BLaER1 treated with 17β-estradiol and CSF1 and Interleukin-3, amounts not matched to agents 10 nM and 100 nM (cell line): ENCODE measurements around the gene WNT1.

Experiments
- H3K27ac ChIP-seq, 11 experiments: shearing (Covaris generic); formaldehyde crosslinking; 2 replicates each; pipeline ENCODE4 v1.8.1; 2022
- H3K27me3 ChIP-seq, 11 experiments: shearing (Covaris generic); formaldehyde crosslinking; 2 replicates each; pipeline ENCODE4 v1.8.1; 2022
- H3K36me3 ChIP-seq, 11 experiments: shearing (Covaris generic); formaldehyde crosslinking; 2 replicates each; pipeline ENCODE4 v1.8.1; 2022
- H3K4me1 ChIP-seq, 10 experiments: shearing (Covaris generic); formaldehyde crosslinking; 2 replicates each; pipeline ENCODE4 v1.8.1; 2022
- H3K4me2 ChIP-seq, 11 experiments: shearing (Covaris generic); formaldehyde crosslinking; 2 replicates each; pipeline ENCODE4 v1.8.1; 2022
- H3K4me3 ChIP-seq, 10 experiments: shearing (Covaris generic); formaldehyde crosslinking; 2 replicates each; pipeline ENCODE4 v1.8.1; 2022
- H3K9ac ChIP-seq, 11 experiments: shearing (Covaris generic); formaldehyde crosslinking; 2 replicates each; pipeline ENCODE4 v1.8.1; 2022
- H3K9me3 ChIP-seq, 11 experiments: shearing (Covaris generic); formaldehyde crosslinking; replicated peaks in 1 of 11; 2 replicates each; pipeline ENCODE4 v1.8.1; 2022
- H4K20me1 ChIP-seq, 11 experiments: shearing (Covaris generic); formaldehyde crosslinking; 2 replicates each; pipeline ENCODE4 v1.8.1; 2022
- Cebpa-rat ChIP-seq, 11 experiments: shearing (Covaris generic); IDR thresholded peaks; 2 replicates each; pipeline ENCODE4 v1.8.1; 2022

WNT1 gene

DNA sequence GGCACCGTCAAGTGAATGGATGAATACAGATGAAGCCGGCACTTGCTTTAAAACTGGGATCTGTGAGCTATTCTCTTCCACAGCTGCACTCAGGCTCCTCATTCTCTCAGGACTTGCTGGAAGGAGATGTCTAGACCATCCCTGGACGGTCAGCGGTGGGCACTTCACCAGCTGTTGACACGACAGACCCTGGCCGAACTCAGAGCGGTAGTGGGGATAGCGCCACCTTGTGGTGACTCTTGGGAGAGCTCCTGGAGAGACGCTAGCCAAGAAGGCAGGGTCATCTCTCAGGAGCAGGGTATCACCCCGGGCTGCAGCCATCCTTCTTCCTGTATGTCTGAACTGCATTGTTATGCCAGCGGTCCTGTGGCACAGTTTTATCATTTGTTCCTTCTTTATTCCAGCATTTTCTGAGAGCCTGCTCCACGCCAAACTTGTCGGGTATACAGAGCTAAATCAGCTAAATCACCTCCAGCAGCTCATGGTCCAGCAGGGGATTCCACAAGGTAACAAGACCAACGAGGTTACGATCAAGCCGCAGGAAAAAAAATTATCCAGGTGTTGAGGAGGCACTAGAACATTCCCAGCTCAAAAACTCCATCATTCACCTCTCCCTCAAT, 10.0 kb downstream of the WNT1 start:
- H3K4me3 ChIP-seq = no peak overlapping the region
- H3K36me3 ChIP-seq = no peaks in the 10 kb centered on the region
- peaks cover 9 to 55% (median 43%) of the 10 kb centered on the region in 10 experiments for H3K4me1 ChIP-seq
- H3K9ac ChIP-seq = no peak overlapping the region
- peaks cover 7 to 42% (median 23%) of the 10 kb centered on the region in 11 experiments for H3K27me3 ChIP-seq
- H3K27ac ChIP-seq = no peak overlapping the region
- H3K4me2 ChIP-seq = 0 out of 22 replicates have a peak overlapping the region, but pooled peaks of 1 of the 11 experiments have one; percentile 9
- H3K9me3 ChIP-seq = no peaks in the 10 kb centered on the region
- TF ChIP-seq Cebpa-rat (IDR thresholded peaks at IDR 0.05) = no peak
- peaks cover 0 to 13% (median 0%) of the 10 kb centered on the region in 11 experiments; a peak in 3 of 22 replicates for H4K20me1 ChIP-seq

DNA sequence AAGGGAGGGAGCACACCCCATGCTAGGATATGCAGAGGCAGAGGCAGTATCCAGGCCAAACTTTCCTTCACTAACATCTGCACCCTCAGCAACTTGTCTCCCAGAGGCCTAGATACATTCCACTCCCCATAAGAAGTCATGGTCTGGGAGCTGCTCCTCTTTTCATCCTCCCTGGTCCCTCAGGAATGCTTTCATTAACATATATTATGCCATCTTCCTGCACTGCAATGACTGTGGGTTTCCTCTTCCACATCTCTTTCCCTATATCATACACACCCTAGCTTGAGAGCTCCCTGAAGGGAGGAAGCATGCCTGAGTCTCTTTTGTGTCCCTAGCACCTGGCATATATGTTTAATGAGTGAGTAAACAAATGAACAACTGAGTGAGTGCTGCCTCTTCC, 12.4 kb downstream of the WNT1 start:
- Histone ChIP-seq H3K4me3 (no peak overlapping the region), H3K9me3 (no peaks in the 10 kb centered on the region), H3K27me3 (peaks cover 14 to 44% (median 24%) of the 10 kb centered on the region in 11 experiments), H3K36me3 (no peaks in the 10 kb centered on the region), H3K27ac (no peak overlapping the region), H3K9ac (peak overlapping the region in 1 of 11 experiments; percentile 6; a peak in 2 of 22 replicates), H4K20me1 (peaks cover 0 to 1% (median 0%) of the 10 kb centered on the region in 11 experiments; a peak in 1 of 22 replicates), H3K4me1 (peaks cover 8 to 39% (median 30%) of the 10 kb centered on the region in 10 experiments), H3K4me2 (peak overlapping the region in 9 of 11 experiments; percentile 0 to 63 (median 46); a peak in 16 of 22 replicates)
- no peak for TF ChIP-seq Cebpa-rat (IDR thresholded peaks at IDR 0.05)

DNA sequence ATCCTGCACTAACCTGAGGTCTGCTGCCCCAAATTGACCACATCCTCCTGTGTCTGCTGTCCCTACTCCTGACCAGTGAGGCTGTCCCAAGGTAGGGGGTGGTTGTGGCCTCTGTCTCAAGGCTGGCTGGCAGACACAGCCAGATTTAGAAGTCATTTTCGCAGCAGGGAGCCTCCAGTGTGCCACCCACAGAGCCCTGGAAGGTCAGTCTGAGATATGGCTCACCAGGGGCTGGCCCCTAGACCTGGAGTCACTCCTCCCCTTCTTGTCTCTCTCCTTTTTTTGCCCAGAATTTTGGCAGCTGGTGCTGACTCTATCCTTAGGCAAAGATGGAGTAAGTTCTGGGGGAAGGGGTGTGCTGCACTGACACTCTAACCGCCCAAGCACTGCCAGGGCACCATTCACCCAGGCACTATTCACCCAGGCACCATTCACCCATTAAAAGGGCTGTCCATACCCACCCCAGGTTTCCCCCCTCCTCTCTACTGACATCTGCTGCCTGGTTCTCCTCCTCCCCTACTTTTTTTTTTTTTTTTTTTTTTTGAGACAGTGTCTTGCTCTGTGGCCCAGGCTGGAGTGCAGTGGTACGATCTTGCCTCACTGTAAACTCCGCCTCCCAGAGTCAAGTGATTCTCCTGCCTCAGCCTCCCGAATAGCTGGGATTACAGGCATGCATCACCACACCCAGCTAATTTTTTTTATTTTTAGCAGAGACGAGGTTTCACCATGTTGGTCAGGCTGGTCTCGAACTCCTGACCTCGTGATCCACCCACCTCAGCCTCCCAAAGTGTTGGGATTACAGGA, 13.3 kb downstream of the WNT1 start:
- Histone ChIP-seq H3K9ac (peak overlapping the region in 1 of 11 experiments; percentile 6; a peak in 1 of 22 replicates), H3K36me3 (no peaks in the 10 kb centered on the region), H3K27me3 (peaks cover 23 to 53% (median 33%) of the 10 kb centered on the region in 11 experiments), H3K4me2 (peak overlapping the region in 9 of 11 experiments; percentile 23 to 63 (median 46); a peak in 18 of 22 replicates), H3K4me3 (no peak overlapping the region), H4K20me1 (0 out of 22 replicates have a peak, but pooled peaks cover 0 to 8% (median 0%) of the 10 kb centered on the region in 11 experiments), H3K4me1 (peaks cover 0 to 36% (median 24%) of the 10 kb centered on the region in 10 experiments; a peak in 17 of 20 replicates), H3K27ac (no peak overlapping the region), H3K9me3 (no peaks in the 10 kb centered on the region)
- TF ChIP-seq Cebpa-rat (IDR thresholded peaks at IDR 0.05) = no peak

DNA sequence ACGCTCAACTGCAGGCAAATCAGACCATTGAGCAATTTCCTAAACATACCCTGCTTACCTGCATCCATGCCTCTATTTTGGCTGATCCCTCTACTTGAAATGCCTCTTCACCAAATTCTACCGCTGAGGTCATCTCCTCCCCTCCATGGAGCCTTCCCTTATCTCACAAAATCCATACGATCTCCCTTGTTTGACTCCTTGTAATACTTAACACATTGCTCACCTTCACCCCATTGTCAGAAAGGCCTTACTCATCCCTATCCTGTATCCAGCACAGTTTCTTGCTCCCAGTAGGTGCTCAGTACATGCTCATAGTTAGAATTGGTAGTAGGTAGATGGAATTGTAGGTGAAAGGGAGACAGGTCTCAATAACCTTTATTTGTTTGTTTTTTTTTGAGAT, 15.7 kb downstream of the WNT1 start:
- Histone ChIP-seq H3K4me1 (peaks cover 19 to 50% (median 43%) of the 10 kb centered on the region in 10 experiments; a peak in 19 of 20 replicates), H3K4me2 (no peak overlapping the region), H3K27ac (no peak overlapping the region), H3K27me3 (peaks cover 47 to 61% (median 56%) of the 10 kb centered on the region in 11 experiments), H3K9ac (no peak overlapping the region), H3K4me3 (no peak overlapping the region), H3K36me3 (no peaks in the 10 kb centered on the region), H4K20me1 (peaks cover 0 to 23% (median 6%) of the 10 kb centered on the region in 11 experiments; a peak in 8 of 22 replicates), H3K9me3 (no peaks in the 10 kb centered on the region)
- TF ChIP-seq Cebpa-rat (IDR thresholded peaks at IDR 0.05) = no peak

DNA sequence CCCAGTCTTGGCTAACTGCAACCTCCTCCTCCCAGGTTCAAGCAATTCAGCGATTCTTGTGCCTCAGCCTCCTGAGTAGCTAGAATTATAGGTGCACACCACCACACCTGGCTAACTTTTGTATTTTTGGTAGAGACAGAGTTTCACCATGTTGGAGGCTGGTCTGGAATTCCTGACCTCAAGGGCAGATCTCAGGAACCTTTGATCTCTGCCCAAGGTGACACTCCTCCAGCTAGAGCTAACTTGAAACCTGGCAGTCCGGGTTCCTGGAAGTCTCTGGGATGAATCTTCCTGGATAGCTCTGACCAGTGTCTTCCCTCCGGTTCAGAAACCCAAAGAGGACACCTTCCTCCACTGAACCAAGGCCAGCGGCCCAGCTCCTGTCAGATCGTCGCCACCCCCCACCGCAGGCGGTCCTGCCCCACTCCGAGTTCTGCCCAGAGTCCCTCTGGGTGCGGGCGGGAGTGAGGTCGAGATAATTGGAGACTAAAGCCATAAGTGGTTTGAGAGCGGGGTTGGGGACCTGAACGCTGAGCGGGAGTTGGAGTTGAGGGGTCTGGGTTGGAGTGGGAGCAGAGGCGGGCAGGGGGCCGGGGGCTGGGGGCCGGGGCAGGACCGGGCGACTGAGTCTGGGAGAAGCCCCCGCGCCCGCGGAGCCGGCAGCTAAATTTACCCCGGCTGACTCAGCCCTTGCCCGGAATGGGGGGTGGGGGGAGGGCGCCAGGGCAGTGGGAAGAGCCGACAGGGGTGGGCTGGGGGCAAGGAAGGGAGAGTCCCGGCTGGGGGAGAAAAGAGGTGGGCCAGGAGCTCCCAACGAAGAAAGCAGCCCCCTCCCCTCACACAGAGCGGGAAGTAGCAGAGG, 16.3 kb downstream of the WNT1 start:
- TF ChIP-seq Cebpa-rat (IDR thresholded peaks at IDR 0.05) = no peak
- H3K36me3 ChIP-seq = no peaks in the 10 kb centered on the region
- peaks cover 0 to 25% (median 6%) of the 10 kb centered on the region in 11 experiments; a peak in 10 of 22 replicates for H4K20me1 ChIP-seq
- no peak overlapping the region for H3K9ac ChIP-seq
- H3K4me2 ChIP-seq = peak overlapping the region in 5 of 11 experiments; percentile 60 to 94 (median 67); a peak in 6 of 22 replicates
- no peaks in the 10 kb centered on the region for H3K9me3 ChIP-seq
- peaks cover 24 to 55% (median 48%) of the 10 kb centered on the region in 10 experiments for H3K4me1 ChIP-seq
- H3K27ac ChIP-seq = no peak overlapping the region
- no peak overlapping the region for H3K4me3 ChIP-seq
- H3K27me3 ChIP-seq = peaks cover 52 to 67% (median 59%) of the 10 kb centered on the region in 11 experiments

DNA sequence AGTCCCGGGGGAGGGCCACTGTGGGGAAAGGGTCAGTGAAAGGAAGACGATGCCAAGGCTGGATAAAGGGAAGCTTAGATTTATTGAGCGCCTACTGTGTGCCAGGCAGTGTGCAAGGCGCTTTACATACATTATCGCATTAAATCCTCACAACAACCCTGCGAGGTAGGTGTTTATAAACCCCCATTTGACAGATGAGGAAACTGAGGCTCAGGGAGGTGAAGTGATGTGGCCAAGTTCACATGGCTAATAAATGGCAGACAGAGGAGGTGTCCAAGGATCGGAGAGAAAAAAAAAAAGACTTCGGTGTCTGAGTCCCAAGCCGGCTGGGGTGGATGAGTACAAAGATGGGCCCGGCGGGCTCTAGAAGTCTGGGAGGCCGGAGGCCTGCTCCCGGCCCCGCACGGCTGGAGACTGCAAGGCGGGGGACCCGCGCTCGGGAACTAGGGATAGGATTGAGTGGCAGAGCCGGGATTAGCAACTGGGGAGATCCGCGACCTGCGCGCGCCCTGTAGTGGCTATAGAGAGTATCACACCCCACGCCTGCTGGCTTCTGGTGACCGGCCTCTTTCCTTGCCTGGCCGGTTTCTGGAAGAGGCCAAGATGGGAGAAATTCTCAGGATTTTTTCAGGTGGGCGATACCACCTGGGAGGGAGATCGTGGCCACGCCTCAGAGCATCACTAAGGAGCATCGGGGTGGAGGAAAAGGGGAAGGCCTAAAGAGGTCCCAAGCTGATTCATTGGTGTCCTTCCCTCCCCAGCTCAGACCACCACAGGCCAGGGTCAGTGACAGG, 17.2 kb downstream of the WNT1 start:
- peaks cover 0 to 1% (median 0%) of the 10 kb centered on the region in 11 experiments; a peak in 1 of 22 replicates for H3K36me3 ChIP-seq
- peaks cover 32 to 61% (median 55%) of the 10 kb centered on the region in 10 experiments for H3K4me1 ChIP-seq
- H3K9me3 ChIP-seq = no peaks in the 10 kb centered on the region
- no peak for TF ChIP-seq Cebpa-rat (IDR thresholded peaks at IDR 0.05)
- peak overlapping the region; percentile 49 to 94 (median 67) for H3K4me2 ChIP-seq
- H3K9ac ChIP-seq = peak overlapping the region in 5 of 11 experiments; percentile 19 to 50 (median 27); a peak in 4 of 22 replicates
- peak overlapping the region in 5 of 10 experiments; percentile 22 to 45 (median 34); a peak in 4 of 20 replicates for H3K4me3 ChIP-seq
- peaks cover 0 to 31% (median 9%) of the 10 kb centered on the region in 11 experiments; a peak in 13 of 22 replicates for H4K20me1 ChIP-seq
- no peak overlapping the region for H3K27ac ChIP-seq
- peaks cover 60 to 75% (median 68%) of the 10 kb centered on the region in 11 experiments for H3K27me3 ChIP-seq

DNA sequence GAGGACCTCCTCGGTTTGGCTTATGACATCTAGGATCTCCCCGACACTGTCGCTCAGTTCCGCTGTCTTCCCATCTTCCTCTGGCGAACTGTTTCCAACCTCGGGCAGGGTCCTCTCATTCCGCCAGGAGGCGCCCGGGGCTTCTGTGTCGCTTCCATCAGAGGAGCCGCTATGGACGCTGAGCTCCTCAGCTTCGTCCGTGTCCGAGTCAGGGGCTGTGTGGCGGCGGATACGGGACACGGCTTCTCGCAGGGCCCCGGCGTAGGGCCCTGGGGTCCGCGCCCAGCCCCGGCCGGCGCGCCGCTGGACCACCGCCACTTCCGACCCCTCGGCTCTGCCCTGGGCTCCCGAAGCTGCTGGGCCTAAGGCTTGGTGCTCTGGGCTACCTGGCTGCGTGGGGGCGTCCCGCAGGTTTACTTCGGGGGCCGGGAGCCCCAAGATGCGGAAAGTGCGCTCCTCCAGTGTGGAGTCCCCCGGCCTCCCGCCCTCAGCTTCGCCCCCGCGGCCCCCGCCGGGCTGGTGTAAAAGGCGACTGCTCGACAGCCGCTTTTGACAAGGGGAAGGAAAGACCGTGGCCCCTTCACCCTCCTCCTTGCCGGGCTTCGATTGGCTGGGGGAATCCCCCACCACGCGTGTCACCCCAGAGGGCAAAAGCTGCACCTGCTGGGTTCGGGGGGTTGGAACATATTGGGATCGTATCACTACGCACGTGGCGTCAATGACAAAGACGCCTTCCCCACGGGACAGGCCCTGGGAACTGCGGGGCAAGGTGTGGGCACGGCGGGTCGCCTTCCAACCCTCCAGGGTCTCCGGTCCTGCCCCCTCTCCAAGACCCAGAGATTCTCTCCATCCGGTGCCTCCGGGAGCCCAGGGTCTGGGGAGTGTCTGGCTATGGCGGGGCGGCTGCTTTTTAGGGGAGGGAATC, 18.9 kb downstream of the WNT1 start:
- peaks cover 70 to 85% (median 78%) of the 10 kb centered on the region in 11 experiments for H3K27me3 ChIP-seq
- H3K4me3 ChIP-seq = peak overlapping the region; percentile 50 to 71 (median 59)
- peak overlapping the region in 1 of 11 experiments; percentile 54; a peak in 3 of 22 replicates for H3K27ac ChIP-seq
- peak overlapping the region; percentile 31 to 78 (median 67) for H3K9ac ChIP-seq
- H4K20me1 ChIP-seq = peaks cover 0 to 45% (median 13%) of the 10 kb centered on the region in 11 experiments; a peak in 13 of 22 replicates
- no peaks in the 10 kb centered on the region for H3K9me3 ChIP-seq
- peak overlapping the region; percentile 92 to 100 (median 97) for H3K4me2 ChIP-seq
- TF ChIP-seq Cebpa-rat (IDR thresholded peaks at IDR 0.05) = no peak
- H3K36me3 ChIP-seq = peaks cover 5 to 19% (median 11%) of the 10 kb centered on the region in 11 experiments
- peaks cover 46 to 61% (median 55%) of the 10 kb centered on the region in 10 experiments for H3K4me1 ChIP-seq
